Measurements from ENCODE around the gene PCGF5. TPM values are rescaled to one million over a fixed set of nuclear protein-coding genes. Genes with fewer than 3 reads are reported as not detected.

PCGF5 gene
- total and polyA plus RNA-seq, 2 of the 8 experiments (the other 6 are each of a cell fraction or from before 2014, with no cell fraction given): 5.8 to 8.4 TPM

DNA sequence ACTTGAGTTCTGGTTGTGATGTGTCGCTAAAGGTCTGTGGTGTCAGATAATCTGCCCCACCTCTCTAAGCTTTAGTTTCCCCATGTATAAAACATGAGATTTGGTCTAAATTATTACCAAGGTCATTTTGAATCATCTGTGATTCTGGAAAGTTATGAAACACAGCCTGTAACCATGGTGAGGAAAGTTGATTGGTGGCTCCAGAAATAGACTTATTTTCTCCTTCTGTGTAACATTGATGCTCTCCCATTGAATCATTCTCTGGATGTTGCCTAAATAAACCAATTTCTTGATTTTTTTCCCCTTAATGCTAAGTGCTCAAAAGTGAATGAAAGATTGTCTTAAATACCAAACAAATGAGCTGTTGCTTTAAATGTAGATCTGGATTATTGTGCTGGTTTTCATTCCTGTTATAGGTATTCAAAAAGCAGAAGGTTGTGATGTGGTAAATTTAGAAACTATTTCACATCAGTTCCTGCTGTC, 30.0 kb upstream of the PCGF5 start (continued):
- no peak for TF ChIP-seq JUN (IDR thresholded peaks at IDR 0.05; ENCODE audit: low read depth, low read length)
